GM18499 (cell line): ENCODE data around the gene LOX.
"Not testable (repeated sequence)": the region's sequence is repeated elsewhere in the genome, so short reads cannot be mapped to it uniquely, and the experiment has no call there.

Experiments
- ATAC-seq: cut with Tn5 transposase; IDR thresholded peaks from one replicate; pipeline ENCODE4 v1.9.1; 2021; ENCODE audit warnings: moderate number of reproducible peaks; ENCODE audit not compliant: insufficient read depth, unreplicated experiment

Gene LOX

GRCh38 chr5:122099060-122099790 lies 21.2 kb upstream of the LOX start:
- no peak for ATAC-seq

- no peak for ATAC-seq
Observed at GRCh38 chr5:122097391-122097790, 19.3 kb upstream of the LOX start.

GRCh38 chr5:122095158-122095557 lies 17.1 kb upstream of the LOX start:
- ATAC-seq = no peak

DNA sequence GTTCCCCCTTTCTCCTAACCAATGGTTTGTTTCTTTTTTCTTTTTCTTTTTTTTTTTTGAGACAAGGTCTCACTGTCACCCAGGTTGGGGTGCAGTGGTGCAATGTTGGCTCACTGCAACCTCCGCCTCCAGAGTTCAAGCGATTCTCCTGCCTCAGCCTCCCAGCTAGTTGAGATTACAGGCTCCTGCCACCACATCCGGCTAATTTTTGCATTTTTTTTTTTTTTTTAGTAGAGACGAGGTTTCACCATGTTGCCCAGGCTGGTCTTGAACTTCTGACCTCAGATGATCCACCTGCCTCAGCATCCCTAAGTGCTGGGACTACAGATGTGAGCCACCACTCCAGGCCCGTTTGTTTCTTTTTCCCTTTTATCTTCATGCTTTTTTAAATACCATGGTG lies 16.2 kb upstream of the LOX start:
- ATAC-seq = not testable (repeated sequence)

DNA sequence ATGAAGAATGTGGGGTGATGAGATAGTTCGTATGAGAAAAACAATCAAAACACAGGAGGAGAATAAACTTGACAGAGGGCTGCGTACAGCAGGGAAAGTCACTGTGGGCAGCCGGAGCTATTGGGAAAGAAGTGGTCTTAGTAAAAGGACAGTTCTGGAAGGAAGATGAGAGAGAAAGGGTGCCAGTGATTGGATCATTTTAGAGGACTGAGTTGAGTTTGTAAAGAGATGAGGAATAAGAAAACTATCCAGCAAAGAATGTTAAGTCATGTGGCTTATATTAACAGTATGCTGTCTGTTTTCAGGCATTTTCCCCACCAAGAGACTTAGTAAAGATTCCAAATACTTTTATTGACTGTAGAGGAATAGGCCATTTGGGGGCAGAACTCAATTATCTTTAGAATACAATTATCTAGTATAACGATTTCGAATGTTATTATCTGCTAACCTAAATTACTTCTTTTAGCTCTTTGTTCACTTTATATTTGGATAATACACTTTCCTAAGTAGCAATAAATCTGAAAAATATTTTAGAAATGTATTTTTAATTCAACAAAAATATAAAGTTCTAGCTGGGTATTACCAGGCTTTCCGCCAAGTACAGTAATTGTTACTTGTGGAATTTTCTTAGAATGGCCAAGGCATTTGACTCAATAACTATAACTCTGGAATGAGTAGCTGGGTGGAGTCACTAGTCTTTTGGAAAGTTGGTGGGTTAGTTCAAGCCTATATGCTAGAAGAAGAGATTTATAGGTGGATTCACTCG lies 15.5 kb upstream of the LOX start:
- no peak for ATAC-seq

- no peak for ATAC-seq
Observed at GRCh38 chr5:122091936-122092600, 14.0 kb upstream of the LOX start.

- no peak for ATAC-seq
Observed at GRCh38 chr5:122089096-122090013, 11.3 kb upstream of the LOX start.

- no peak for ATAC-seq
Observed at GRCh38 chr5:122085041-122085440, 7.0 kb upstream of the LOX start.

- no peak for ATAC-seq
Observed at GRCh38 chr5:122083535-122083934, 5.5 kb upstream of the LOX start.

GRCh38 chr5:122081541-122081940 lies 3.5 kb upstream of the LOX start:
- no peak for ATAC-seq

DNA sequence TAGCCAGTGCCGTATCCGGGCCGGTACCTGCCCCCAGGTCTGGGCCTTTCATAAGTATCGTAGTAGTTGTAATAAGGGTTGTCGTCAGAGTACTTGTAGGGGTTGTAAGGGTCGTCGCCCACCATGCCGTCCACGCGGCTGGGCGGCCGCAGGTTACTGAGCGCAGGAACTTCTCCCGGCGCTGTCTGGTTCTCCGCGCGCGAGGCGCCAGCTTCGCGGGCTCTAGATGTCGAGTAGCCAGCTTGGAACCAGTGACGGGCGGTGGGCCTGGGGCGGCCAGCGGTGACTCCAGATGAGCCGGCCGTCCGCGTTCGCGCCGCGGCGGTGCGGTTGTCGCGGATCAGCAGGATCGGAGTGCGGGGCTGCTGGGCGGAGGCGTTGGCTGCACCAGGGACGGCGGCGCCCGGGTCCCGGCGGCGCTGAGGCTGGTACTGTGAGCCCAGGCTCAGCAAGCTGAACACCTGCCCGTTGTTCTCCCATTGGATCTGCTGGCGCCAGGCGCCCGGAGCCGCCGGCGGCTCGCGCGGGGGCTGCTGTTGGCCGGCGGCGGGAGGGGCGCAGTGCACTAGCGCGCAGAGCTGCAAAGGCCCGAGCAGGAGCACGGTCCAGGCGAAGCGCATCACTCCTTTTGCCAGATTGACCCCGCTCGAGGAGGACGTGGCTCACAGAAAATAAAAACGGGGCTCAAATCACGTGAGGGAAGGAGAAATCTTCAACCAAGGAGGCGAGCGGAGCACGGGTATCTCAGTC lies 518 bp downstream of the LOX start:
- no peak for ATAC-seq

DNA sequence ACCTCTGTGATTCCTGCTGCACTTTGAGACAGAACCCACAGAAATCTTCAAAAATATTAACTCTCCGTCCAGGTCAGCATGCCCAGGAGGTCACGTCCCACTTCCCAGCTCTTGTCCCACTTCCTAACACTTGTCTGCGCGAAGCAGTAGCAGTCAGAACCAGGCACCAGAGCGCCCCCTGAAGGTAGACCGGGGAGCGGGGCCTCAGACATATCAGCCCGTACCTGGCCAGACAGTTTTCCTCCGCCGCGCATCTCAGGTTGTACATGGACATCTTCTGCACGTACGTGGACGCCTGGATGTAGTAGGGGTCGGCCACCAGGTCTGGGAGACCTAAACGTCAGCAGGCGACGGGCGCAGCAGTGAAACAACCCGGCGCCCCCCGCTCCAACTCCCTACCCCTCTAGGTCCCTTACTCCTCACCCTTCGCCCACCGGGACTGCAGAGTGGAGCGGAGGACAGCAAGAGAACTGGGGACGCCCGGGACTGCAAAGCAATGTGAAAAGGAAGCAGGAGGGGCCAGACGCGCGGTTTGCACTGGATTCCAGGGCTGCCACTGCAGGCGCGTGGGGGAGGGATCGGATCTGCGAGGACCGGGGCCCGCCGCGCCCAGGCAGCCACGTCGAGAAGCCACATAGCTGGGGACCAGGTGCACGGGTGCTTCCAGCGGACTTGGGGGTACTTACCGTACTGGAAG lies 1.2 kb downstream of the LOX start:
- ATAC-seq = no peak

GRCh38 chr5:122076050-122076461 lies 2.0 kb downstream of the LOX start:
- no peak for ATAC-seq

- ATAC-seq = no peak
Observed at GRCh38 chr5:122073864-122074263, 4.2 kb downstream of the LOX start.

- ATAC-seq = no peak
Observed at GRCh38 chr5:122073018-122073417, 5.0 kb downstream of the LOX start.

DNA sequence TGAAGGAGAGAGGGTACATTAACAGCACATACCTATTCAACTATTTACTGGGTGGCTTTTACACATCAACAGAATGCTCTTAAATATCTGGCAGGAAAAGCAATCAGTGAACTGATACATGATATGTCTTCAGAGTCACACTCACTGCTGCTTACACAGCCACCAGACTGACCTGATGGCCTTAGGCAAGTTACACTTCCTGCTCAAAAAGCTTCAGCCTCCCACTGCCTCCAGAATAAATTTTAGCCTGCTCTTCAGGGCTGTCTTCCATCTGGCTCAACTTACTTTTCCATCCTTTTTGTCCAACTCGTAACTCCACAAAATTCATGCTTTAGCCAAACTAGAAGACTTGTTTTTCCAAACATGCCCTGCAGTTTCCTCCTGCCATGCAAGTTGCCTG lies 10.7 kb downstream of the LOX start:
- ATAC-seq = no peak

GRCh38 chr5:122064992-122065391 lies 13.1 kb downstream of the LOX start:
- ATAC-seq = no peak

- ATAC-seq = no peak
Observed at GRCh38 chr5:122063836-122064235, 14.2 kb downstream of the LOX start.

GRCh38 chr5:122062205-122062604 lies 15.9 kb downstream of the LOX start:
- ATAC-seq = no peak
